Measurements from ENCODE around the gene COMMD4. TPM values are rescaled to one million over a fixed set of nuclear protein-coding genes. Genes with fewer than 3 reads are reported as not detected.
"Not testable (repeated sequence)": the region's sequence is repeated elsewhere in the genome, so short reads cannot be mapped to it uniquely, and the experiment has no call there.

Gene COMMD4
- total RNA-seq, 4 donors from 2014 or later: 30.0 to 65.2 (median 50.4) TPM

- TF ChIP-seq EP300 (IDR thresholded peaks at IDR 0.05) (no peak), POLR2A (IDR thresholded peaks at IDR 0.05) (no peak), POLR2AphosphoS5 (IDR thresholded peaks at IDR 0.05) (no peak)
- TF ChIP-seq, protein P1, sequence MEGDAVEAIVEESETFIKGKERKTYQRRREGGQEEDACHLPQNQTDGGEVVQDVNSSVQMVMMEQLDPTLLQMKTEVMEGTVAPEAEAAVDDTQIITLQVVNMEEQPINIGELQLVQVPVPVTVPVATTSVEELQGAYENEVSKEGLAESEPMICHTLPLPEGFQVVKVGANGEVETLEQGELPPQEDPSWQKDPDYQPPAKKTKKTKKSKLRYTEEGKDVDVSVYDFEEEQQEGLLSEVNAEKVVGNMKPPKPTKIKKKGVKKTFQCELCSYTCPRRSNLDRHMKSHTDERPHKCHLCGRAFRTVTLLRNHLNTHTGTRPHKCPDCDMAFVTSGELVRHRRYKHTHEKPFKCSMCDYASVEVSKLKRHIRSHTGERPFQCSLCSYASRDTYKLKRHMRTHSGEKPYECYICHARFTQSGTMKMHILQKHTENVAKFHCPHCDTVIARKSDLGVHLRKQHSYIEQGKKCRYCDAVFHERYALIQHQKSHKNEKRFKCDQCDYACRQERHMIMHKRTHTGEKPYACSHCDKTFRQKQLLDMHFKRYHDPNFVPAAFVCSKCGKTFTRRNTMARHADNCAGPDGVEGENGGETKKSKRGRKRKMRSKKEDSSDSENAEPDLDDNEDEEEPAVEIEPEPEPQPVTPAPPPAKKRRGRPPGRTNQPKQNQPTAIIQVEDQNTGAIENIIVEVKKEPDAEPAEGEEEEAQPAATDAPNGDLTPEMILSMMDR (IDR thresholded peaks at IDR 0.05): no peak
- H3K4me1 ChIP-seq: peaks cover 0 to 44% (median 14%) of the 10 kb centered on the region in 3 donors
- no peak for ATAC-seq
- WGBS, 2 donors (ENCODE audit: low coverage in 1 of 2): 32 to 41% methylated on average over 17 to 20 of the region's 20 CpGs
- no peaks in the 10 kb centered on the region for H3K9me3 ChIP-seq
- H3K36me3 ChIP-seq: no peaks in the 10 kb centered on the region
- H3K27me3 ChIP-seq: no peaks in the 10 kb centered on the region
- H3K4me3 ChIP-seq: peak within 1 kb of the TSS; percentile 86 to 97
- H3K27ac ChIP-seq: peak within 1 kb of the TSS; percentile 8 to 80 (median 74)
These were observed 10.9 kb downstream of the COMMD4 start, which contains the start of gene NEIL1 for GRCh38 chr15:75346796-75347221. Gene NEIL1 (plus strand): TSS chr15:75347039. CDS start chr15:75348906, 1,867 bp downstream.

GRCh38 chr15:75347222-75348033, 11.6 kb downstream of the COMMD4 start:
- ATAC-seq: peak; percentile 75

GRCh38 chr15:75348034-75348561, 12.2 kb downstream of the COMMD4 start:
- TF ChIP-seq POLR2AphosphoS5 (IDR thresholded peaks at IDR 0.05) (no peak), POLR2A (IDR thresholded peaks at IDR 0.05) (no peak), EP300 (IDR thresholded peaks at IDR 0.05) (no peak)
- TF ChIP-seq, protein P1 (IDR thresholded peaks at IDR 0.05): no peak
- no peaks in the 10 kb centered on the region for H3K36me3 ChIP-seq
- H3K27me3 ChIP-seq: no peaks in the 10 kb centered on the region
- peak overlapping the region; percentile 86 to 97 for H3K4me3 ChIP-seq
- 0 to 3% methylated on average over 4 to 5 of the region's 45 CpGs for WGBS, 2 donors (ENCODE audit: low coverage in 1 of 2)
- H3K9me3 ChIP-seq: no peaks in the 10 kb centered on the region
- H3K27ac ChIP-seq: peak overlapping the region; percentile 8 to 80 (median 74)
- ATAC-seq: peak; percentile 35
- peaks cover 0 to 44% (median 14%) of the 10 kb centered on the region in 3 donors for H3K4me1 ChIP-seq

More at GRCh38 chr15:75347222-75348033, 11.6 kb downstream of the COMMD4 start:
- no peak for TF ChIP-seq EP300 (IDR thresholded peaks at IDR 0.05)
- TF ChIP-seq, protein P1 (IDR thresholded peaks at IDR 0.05): no peak
- TF ChIP-seq POLR2A (IDR thresholded peaks at IDR 0.05): no peak
- peak; percentile 36 for TF ChIP-seq POLR2AphosphoS5 (IDR thresholded peaks at IDR 0.05)
- H3K9me3 ChIP-seq: no peaks in the 10 kb centered on the region
- H3K4me1 ChIP-seq: peaks cover 0 to 44% (median 14%) of the 10 kb centered on the region in 3 donors
- 0% methylated on average over 1 to 3 of the region's 65 CpGs for WGBS, 2 donors (ENCODE audit: low coverage in 1 of 2)
- H3K36me3 ChIP-seq: no peaks in the 10 kb centered on the region
- no peaks in the 10 kb centered on the region for H3K27me3 ChIP-seq
- H3K27ac ChIP-seq: peak overlapping the region; percentile 8 to 80 (median 74)
- H3K4me3 ChIP-seq: peak overlapping the region; percentile 86 to 97

GRCh38 chr15:75348562-75349350, 12.9 kb downstream of the COMMD4 start:
- Histone ChIP-seq H3K27ac (peak overlapping the region in 3 of 4 donors; percentile 74 to 80 (median 75)), H3K36me3 (no peaks in the 10 kb centered on the region), H3K9me3 (no peaks in the 10 kb centered on the region), H3K27me3 (no peaks in the 10 kb centered on the region), H3K4me3 (peak overlapping the region; percentile 86 to 97), H3K4me1 (peaks cover 0 to 41% (median 14%) of the 10 kb centered on the region in 3 donors)
- peak; percentile 6 for ATAC-seq
- TF ChIP-seq, protein P1 (IDR thresholded peaks at IDR 0.05): no peak
- TF ChIP-seq POLR2A (IDR thresholded peaks at IDR 0.05): no peak
- TF ChIP-seq EP300 (IDR thresholded peaks at IDR 0.05): no peak
- 0 to 68% methylated on average over 5 to 22 of the region's 46 CpGs for WGBS, 2 donors (ENCODE audit: low coverage in 1 of 2)

GRCh38 chr15:75349351-75349669, 13.4 kb downstream of the COMMD4 start:
- not testable (repeated sequence) for ATAC-seq, H3K27me3 ChIP-seq, H3K27ac ChIP-seq, H3K4me3 ChIP-seq, H3K9me3 ChIP-seq, H3K36me3 ChIP-seq
- WGBS, 2 donors (ENCODE audit: low coverage in 1 of 2): 100% methylated on average over 3 of the region's 8 CpGs; no CpG with 5 or more reads in 1 of the 2 donors
- peaks cover 0 to 35% (median 14%) of the 10 kb centered on the region in 3 donors for H3K4me1 ChIP-seq
